GM19035 (cell line): ENCODE results near the gene PDZD11.
"Not testable (repeated sequence)": the region's sequence is repeated elsewhere in the genome, so short reads cannot be mapped to it uniquely, and the experiment has no call there.

Source experiments
- ATAC-seq: cut with Tn5 transposase; IDR thresholded peaks from one replicate; pipeline ENCODE4 v1.9.1; 2021; ENCODE audit not compliant: unreplicated experiment

PDZD11 gene

GRCh38 chrX:70257423-70258288 lies 32.1 kb downstream of the PDZD11 start:
- no peak for ATAC-seq

- ATAC-seq = no peak
These were observed 34.3 kb downstream of the PDZD11 start for GRCh38 chrX:70255452-70255851.

GRCh38 chrX:70254909-70255308 lies 34.8 kb downstream of the PDZD11 start:
- no peak for ATAC-seq

- ATAC-seq = no peak
These were observed 35.7 kb downstream of the PDZD11 start for GRCh38 chrX:70254063-70254400.

GRCh38 chrX:70253377-70254062 lies 36.2 kb downstream of the PDZD11 start:
- ATAC-seq = no peak

- no peak for ATAC-seq
These were observed 37.2 kb downstream of the PDZD11 start for GRCh38 chrX:70252491-70252890.

GRCh38 chrX:70247252-70247651 lies 42.5 kb downstream of the PDZD11 start:
- ATAC-seq = no peak

GRCh38 chrX:70244881-70245280 lies 44.8 kb downstream of the PDZD11 start:
- ATAC-seq = no peak

GRCh38 chrX:70243601-70244000 lies 46.1 kb downstream of the PDZD11 start:
- not testable (repeated sequence) for ATAC-seq

GRCh38 chrX:70241501-70241900 lies 48.2 kb downstream of the PDZD11 start:
- no peak for ATAC-seq

GRCh38 chrX:70240751-70241150 lies 49.0 kb downstream of the PDZD11 start:
- ATAC-seq = no peak
